NCI-H1048 (cell line): Measurements from ENCODE around the gene YIPF5.

Source experiments
- DNase-seq: peaks from one replicate; lab custom pipeline; 2025; lab: John Stamatoyannopoulos, UW

The YIPF5 gene

GRCh38 chr5:144179226-144179625 lies 8.8 kb upstream of the YIPF5 start:
- no peak for DNase-seq

- no peak for DNase-seq
Observed at GRCh38 chr5:144177548-144177947, 7.1 kb upstream of the YIPF5 start.

- DNase-seq = peak; percentile 73
Observed at GRCh38 chr5:144173766-144174165, 3.3 kb upstream of the YIPF5 start.

GRCh38 chr5:144169904-144170275 lies 569 bp downstream of the YIPF5 start:
- DNase-seq = no peak

DNA sequence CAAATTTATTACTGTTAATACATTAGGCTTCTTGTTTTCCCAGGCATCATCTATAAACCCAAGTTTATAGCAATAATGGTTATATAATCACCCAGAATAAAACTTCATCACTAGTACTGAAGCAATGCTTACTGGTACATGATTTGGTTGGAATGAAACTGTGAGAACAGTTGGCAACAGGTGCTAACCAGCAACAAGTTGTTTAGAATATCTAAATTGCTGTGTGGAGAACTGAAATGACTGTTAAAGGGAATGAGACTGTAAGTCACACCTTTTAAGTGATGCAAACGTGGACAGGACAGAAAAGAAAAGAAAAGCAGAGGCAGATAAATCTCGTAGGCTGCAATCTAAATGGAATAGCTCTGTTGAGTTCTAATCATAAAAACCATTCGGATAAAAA lies 2.5 kb downstream of the YIPF5 start:
- DNase-seq = no peak

- no peak for DNase-seq
Observed at GRCh38 chr5:144166696-144167095, 3.8 kb downstream of the YIPF5 start.

DNA sequence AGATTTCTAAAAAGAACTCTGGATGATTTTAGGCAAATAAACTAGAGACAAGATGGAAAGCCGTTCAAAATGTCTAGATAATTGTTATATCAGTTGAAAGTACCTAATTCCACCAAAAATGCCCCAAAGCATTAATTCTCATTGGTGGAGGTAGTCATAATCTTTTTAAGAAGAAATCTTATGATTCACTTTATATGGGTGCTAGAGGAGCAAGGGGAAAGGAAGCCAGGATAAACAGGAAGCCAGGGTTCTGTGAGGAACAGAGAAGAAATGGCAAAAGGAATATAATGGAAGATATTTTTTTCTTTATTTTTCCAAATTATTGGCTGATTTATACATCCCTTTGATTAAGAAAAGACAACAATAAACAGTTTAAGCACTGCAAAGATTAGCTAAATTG lies 7.8 kb downstream of the YIPF5 start:
- no peak for DNase-seq

GRCh38 chr5:144156767-144157171 lies 13.7 kb downstream of the YIPF5 start:
- DNase-seq = no peak

DNA sequence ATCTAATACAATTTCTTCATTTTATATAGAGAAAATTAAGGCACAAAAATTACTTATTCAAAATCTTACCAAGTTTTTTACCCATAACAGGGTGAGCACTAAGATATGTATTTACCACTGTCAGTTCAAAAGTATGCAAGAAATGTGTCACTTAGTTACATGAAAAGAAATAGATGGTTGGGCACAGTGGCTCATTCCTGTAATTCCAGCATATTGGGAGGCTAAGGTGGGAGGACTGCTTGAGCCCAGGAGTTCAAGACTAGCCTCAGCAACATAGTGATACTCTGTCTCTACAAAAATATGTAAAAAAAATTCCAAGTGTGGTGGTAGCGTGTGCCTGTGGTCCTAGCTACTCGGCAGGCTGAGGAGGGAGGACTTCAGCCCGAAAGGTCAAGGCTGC lies 19.4 kb downstream of the YIPF5 start:
- DNase-seq = no peak

- DNase-seq = no peak
Observed at GRCh38 chr5:144144956-144145751, 25.3 kb downstream of the YIPF5 start.

DNA sequence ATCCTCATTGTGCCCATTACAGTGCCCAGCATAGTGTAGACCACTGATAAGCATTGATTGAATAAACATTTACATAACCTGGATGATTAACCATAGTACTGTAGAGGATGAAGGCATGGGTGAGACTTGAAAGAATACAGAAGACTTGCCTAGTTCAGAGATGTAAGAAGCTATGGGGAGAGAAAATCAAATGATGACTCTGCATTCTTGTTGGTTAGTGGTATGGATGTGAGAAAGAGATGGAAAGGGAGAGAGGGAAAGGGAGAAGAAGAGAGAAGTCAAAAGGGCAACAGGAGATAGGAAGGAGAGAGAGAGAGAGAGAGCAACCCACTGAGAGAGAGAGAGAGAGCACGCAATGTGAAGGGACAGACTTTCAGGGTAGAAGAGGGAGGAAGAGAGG lies 26.8 kb downstream of the YIPF5 start:
- DNase-seq = no peak

GRCh38 chr5:144142824-144143162 lies 27.7 kb downstream of the YIPF5 start:
- no peak for DNase-seq

GRCh38 chr5:144142139-144142823 lies 28.2 kb downstream of the YIPF5 start:
- DNase-seq = no peak

GRCh38 chr5:144141585-144141984 lies 28.9 kb downstream of the YIPF5 start:
- no peak for DNase-seq

DNA sequence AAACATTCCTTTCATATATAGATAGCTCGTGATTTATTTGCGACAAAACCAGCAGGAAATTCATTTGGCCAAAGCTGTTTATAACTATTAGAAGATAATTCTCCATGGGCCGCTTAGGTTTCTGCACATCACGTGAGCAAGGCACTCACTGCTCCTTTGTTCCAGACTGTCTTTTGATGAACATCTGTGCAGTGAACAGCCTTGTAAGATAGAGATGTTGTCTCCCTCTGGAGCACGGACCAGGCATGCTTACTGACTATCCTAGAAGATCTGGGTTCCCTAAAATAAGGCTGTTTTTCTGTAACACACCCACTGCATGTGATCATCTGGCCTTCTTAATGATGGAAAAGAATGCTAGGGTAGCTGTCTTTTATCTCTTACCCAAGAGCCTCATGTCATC lies 30.9 kb downstream of the YIPF5 start:
- no peak for DNase-seq

DNA sequence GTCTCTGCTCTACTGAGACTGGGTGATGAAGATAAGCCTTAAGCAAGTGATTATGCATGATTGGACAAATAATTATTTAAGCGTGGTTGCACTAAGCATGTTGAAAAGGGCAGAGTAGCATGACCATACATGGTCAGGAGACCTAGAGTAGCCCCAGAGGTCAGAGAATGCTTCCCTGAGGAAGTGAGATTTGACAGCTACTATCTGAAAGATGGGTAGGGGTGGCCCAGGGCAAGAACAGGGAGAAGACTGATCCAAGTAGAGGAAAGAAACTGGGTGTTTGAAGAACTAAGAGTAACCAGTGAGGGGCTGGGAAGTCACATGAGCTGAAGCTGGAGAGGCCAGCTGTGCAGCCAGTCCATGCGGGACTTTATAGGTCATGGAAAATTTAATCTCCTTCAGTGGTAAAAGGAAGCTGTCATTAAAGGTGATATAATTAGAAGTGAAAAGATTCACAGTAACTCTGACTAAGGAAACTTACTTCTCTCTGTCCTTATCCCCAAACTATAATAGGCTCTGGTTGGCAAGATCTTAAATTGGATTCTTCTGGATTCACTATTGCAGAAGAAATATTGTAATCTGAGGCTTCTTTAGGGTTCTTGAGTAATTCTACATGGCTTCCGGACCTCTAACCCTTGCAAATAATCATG lies 35.2 kb downstream of the YIPF5 start:
- DNase-seq = no peak

DNA sequence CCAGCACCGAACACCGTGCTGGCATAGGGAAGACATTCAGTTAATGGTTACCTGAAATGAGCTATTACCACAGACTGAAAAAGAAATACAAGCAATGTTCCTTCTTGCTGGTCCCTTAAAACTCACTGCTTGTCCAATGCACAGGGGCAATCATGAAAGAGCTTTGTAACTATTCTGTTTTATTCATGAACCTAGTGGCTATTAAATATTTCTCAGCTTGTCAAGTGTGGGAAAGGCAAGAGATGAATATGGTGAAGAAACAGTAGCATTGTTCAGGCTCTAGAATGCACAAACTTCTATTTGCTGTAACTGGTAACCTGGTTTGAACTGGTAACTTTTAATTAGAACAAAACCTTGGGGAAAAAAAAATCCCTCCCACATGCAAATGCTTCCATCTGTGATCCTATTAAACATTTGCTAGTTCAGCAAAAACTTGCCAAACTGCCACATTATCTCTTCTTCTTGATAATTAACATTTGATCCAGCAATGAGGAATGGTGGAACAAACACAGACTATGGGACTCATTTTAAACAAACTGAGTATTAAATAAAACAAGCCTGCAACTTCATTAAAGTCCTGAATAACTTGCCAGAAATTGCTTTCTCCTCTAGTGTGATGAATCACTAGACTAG lies 36.1 kb downstream of the YIPF5 start:
- DNase-seq = no peak

GRCh38 chr5:144133050-144133633 lies 37.3 kb downstream of the YIPF5 start:
- DNase-seq = no peak

GRCh38 chr5:144131261-144131660 lies 39.2 kb downstream of the YIPF5 start:
- no peak for DNase-seq

DNA sequence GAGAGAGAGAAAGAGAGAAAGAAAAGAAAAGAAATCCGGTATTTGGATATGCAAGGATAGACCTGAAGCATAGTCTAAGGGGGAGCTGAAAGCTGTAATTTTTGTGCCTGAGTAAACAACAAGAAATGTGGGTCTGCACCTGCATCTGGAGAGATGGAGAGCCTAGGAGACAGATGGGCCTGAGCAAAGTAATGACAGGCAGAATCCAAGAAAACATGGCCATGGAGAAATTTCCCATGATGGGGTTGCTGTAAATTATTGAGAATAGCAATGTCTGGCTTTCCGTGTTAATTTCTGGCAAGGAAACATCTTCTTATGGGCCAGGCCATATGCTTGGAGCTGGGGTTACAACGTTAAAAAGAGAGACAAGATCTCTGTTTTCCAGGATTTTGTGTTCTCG lies 40.2 kb downstream of the YIPF5 start:
- no peak for DNase-seq

GRCh38 chr5:144128844-144129243 lies 41.6 kb downstream of the YIPF5 start:
- no peak for DNase-seq

DNA sequence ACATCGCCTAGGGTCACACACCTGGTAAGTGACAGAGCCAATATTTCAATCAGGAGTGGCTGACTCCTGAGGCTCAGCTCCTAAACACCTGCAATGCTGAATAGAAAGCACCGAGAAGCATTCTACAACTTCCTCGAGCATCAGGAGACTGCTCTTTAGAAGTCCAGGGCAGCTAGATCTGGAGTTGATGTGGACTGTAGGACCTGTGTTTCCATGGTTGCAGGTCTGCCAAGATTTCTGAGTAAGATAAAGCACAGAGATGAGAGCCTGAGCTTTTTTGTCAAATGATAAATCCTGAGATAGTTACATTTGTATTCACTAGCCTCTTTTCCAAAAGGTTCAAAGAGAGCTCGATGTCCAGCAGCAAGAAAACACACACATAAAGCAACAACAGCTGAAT lies 43.8 kb downstream of the YIPF5 start:
- DNase-seq = no peak
